ENCODE results near the gene SEC61B.
"Not testable (repeated sequence)": the region's sequence is repeated elsewhere in the genome, so short reads cannot be mapped to it uniquely, and the experiment has no call there.

SEC61B gene

GRCh38 chr9:99192786-99193465 is 29.2 kb upstream of the SEC61B start:
- DNase-seq = no peak

DNA sequence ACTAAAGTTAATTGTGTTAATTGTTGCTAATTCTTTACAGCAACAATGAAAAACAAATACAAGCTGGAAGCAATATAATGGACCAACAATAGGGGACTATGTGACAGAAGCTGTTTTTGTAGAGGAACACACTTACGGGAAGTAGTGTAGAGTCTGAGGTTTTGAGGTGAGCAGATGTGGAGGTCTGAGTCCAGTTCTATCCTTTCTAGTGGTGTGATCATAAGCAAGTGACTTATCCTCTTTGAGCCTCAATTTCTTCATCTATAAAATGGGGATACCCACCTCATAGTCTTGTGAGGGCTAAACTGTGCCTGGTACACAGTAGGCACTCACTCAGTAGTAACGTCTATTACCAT is 28.6 kb upstream of the SEC61B start:
- DNase-seq = no peak

DNA sequence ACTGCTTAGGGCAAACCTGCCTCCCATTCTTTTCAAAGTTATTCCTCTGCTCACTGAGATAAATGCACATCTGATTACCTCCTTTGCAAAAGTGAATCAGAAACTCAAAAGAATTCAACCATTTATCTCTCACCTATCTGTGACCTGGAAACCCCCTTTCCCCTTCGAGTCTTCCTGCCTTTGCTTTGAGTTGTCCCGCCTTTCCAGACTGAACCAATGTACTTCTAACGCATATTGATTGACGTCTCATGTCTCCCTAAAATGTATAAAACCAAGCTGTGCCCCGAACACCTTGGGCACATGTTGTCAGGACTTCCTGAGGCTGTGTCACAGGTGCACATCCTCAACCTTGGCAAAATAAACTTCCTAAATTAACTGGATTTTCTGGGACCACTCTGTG is 25.6 kb upstream of the SEC61B start:
- DNase-seq = not testable (repeated sequence)

GRCh38 chr9:99197124-99197630 is 24.9 kb upstream of the SEC61B start:
- no peak for DNase-seq

DNA sequence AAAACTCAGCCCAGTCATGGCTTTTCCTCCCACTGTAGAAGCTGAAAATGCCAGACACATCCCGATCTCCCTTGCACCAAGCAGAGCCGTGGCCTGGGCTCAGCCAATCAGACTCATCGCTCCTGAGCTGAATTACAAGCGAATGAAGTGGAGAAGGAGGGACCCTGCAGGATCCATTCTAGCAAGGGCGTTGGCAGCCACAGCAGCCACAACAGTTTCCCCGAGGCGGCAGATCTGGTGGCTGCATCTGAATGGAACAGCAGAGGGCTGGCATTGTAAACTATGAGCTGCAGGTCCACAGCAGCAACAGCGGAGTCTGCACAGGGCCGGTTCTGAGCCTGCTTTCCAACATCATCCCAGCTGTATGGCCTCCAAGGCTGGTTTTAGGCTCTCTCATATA is 24.1 kb upstream of the SEC61B start:
- no peak for DNase-seq

DNA sequence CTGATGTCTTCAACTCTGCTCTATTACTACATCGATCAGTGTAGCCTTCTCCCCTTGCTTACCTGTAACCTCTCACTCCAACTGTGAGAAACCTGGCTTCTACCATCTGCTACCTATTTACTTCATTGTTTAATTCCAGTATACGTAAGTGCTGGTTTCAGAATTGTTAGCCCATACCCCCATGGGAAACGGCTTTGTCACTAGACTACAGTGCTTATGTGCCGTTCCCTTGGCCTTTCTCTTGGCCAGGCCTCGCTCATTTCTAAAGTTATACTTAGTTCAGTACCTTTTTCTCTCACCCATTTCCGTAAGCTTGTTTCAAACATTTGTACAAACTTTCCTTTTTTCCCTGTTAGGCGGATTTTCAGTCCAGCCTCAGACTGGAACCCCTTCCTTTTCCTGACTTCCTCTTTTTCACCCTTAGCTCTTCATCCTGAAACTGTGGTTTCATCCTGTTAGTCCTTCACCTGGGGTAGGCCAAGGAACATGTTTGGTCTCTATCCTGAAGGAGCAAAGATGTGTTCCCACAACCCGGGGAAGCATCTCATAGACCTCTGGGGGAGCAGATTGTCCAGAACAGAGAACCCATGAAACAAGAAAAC is 22.0 kb upstream of the SEC61B start:
- DNase-seq = no peak

- no peak for DNase-seq
Measured at GRCh38 chr9:99201603-99202002, 20.5 kb upstream of the SEC61B start.

DNA sequence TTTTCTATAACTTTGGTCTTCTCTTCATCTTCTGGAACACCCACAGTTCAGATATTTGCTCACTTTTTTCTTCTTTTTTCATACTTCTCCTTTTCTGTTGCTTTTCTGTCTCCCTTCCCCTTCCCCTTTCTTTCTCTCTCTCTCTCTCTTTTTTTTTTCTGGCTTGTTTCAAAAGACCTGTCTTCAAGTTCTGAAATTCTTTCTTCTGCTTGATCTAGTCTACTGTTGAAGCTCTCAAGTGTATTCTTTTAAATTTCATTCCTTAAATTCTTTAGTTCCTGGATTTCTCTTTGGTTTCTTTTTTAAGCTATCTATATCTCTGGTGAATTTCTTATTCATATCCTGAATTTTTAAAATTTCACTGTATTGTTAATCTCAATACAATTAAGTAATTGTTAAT is 11.5 kb upstream of the SEC61B start:
- DNase-seq = no peak

DNA sequence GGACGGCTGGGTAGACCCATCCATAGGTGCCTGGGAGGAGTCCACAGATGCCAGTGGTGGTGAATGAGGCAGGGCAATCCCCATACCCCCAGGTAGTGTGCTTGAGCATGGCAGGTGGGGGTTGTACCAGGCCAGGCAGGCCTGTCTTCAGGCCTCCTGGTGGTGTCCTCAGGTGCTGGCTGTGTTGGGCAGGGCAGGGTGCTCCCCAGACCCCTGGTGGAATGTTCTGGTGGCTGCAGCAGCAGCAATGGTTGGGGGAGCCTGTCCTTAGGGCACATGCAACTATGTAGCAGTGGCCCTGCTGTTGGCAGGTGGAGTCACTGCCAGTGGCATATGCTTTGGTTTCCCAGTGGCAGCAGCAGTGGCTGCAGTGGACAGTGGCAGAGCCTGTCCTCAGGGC is 10.3 kb upstream of the SEC61B start:
- DNase-seq = no peak

GRCh38 chr9:99213197-99213596 is 8.9 kb upstream of the SEC61B start:
- DNase-seq = no peak

- DNase-seq = no peak
Measured at GRCh38 chr9:99216073-99216472, 6.0 kb upstream of the SEC61B start.

- no peak for DNase-seq
Measured at GRCh38 chr9:99220011-99220410, 2.1 kb upstream of the SEC61B start.

- DNase-seq = no peak
Measured at GRCh38 chr9:99221266-99221620, 839 bp upstream of the SEC61B start.

GRCh38 chr9:99222416-99223270 is 561 bp downstream of the SEC61B start:
- DNase-seq = no peak

DNA sequence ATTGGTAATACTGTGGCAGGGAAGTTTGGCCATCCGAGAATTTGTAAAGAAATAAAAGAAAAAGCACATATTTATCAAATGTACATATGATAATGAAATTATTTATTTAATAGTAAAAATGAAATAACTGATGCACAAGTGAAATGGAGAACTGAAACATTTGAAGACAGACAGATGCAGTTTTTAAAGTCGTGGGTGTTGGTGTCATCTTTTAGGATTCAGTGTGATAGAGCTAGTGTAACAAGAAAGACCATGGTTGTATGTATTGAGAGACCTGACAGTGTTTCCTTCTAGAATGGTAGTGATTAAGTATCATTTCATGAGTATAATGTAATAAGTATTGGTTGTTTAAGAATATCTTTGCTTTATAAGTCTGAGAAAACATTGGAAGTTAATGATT is 2.4 kb downstream of the SEC61B start:
- DNase-seq = no peak

DNA sequence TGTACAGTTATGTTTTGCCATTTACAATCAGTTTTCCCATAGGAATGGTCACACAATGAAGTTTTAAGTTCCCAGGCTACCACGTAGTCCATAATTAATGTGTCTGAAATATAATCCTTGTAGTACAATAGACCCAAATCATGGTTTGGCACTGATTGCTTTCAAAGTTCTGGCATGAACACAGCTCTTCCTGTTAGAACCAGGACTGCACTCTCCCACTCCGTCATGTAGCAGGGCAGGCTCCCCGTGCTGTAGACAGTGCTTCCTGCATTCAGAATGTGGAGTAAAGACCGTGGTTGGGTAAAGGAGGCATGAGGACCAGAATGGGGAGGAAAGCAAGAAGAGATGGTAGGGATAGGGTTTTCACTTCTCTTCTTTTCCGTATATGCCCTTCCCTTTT is 4.0 kb downstream of the SEC61B start:
- DNase-seq = no peak

DNA sequence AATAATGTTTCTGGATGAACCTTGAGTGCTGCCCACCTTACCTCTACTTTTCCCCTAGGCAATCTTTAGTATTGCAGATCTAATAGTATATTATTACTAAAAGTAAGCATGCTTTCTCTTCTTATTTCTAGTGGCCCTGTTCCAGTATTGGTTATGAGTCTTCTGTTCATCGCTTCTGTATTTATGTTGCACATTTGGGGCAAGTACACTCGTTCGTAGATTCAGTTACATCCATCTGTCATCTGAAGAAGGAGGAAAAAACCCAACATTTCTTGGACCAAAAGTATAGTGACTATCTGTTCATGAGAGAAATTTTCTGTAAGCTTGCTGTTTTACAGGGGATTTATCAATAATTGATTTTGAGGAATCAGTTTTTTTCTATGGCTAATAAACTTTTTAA is 8.1 kb downstream of the SEC61B start:
- no peak for DNase-seq

- DNase-seq = peak; percentile 28
Measured at GRCh38 chr9:99231711-99232110, 9.6 kb downstream of the SEC61B start.

DNA sequence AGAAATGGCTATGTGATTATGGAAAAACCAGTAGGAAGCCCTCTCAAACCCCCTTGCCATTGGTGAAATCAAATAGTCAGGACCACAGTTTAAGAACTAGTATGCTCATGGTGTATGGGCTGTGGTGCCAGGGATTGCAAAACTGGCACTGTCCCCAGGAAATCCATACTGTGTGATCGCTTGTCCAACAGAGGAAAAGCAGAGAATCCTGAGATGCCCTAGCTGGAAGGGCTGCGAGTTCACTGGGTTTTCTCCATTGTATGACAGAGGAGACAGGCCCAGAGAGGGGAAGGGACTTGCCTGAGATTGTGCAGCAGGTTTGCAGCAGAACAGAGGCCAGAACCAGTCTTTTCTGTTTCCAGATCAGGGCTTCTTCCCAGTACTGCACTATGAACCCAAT is 12.5 kb downstream of the SEC61B start:
- no peak for DNase-seq

DNA sequence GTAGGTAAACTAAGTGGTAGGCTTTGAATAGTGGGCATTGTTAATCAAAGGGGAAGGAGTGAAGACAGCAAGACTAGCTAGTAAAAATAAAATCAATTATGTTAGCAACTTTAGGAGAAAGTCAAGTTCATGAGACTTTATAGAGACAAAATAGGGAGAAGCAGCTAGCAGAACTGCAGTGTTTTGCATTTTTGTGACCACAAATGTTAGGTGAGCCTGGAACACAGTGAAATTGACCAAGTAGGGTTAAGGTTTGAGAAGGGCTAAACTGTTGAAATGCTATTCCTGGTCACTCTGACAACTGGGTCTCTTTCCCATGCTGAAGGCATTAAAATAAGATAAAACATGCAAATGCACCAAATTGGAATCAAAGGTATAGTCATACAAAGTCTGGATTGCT is 13.0 kb downstream of the SEC61B start:
- DNase-seq = no peak

- DNase-seq = no peak
Measured at GRCh38 chr9:99235926-99236634, 14.0 kb downstream of the SEC61B start.

GRCh38 chr9:99237356-99237755 is 15.3 kb downstream of the SEC61B start:
- no peak for DNase-seq

- not testable (repeated sequence) for DNase-seq
Measured at GRCh38 chr9:99237849-99238248, 15.8 kb downstream of the SEC61B start.
